Choroid plexus epithelial cell (primary cell): Measurements from ENCODE around the gene SAA1.
"Not testable (repeated sequence)": the region's sequence is repeated elsewhere in the genome, so short reads cannot be mapped to it uniquely, and the experiment has no call there.

Experiments
- DNase-seq: peaks from one replicate; pipeline ENCODE4 v3.0.0-alpha.2; 2010; ENCODE audit warnings: low read depth
- H3K4me3 ChIP-seq: 2 replicates; pipeline ENCODE4 v1.5.1; 2011; ENCODE audit warnings: low read depth, mild to moderate bottlenecking, control low read depth, low read length, moderate library complexity
- TF ChIP-seq, protein P1 (sequence below): conservative IDR thresholded peaks from 2 replicates; pipeline ENCODE4 v1.5.1; 2011; ENCODE audit warnings: low read depth, mild to moderate bottlenecking, control low read depth, inconsistent platforms, low read length, moderate library complexity

Gene SAA1

DNA sequence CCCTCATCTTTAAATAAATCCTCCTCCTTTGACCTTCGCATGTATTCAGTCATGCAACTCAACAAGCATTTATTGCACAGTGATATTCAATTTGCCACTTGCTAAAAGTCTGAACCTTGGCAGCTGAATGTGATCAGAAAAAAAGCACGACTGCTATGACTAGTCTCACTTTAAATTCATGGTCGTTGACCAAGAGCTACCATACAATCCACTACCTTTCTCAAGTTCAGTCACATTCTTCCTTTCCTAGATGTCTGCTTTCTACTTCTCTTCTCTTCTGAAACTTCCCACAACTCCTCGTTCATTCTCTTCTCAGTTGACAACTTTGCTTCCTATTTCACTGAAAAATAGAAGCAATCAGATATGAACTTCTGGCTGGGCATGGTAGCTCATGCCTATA lies 2.0 kb upstream of the SAA1 start:
- DNase-seq = no peak
- H3K4me3 ChIP-seq = no peak overlapping the region
- TF ChIP-seq, protein P1, sequence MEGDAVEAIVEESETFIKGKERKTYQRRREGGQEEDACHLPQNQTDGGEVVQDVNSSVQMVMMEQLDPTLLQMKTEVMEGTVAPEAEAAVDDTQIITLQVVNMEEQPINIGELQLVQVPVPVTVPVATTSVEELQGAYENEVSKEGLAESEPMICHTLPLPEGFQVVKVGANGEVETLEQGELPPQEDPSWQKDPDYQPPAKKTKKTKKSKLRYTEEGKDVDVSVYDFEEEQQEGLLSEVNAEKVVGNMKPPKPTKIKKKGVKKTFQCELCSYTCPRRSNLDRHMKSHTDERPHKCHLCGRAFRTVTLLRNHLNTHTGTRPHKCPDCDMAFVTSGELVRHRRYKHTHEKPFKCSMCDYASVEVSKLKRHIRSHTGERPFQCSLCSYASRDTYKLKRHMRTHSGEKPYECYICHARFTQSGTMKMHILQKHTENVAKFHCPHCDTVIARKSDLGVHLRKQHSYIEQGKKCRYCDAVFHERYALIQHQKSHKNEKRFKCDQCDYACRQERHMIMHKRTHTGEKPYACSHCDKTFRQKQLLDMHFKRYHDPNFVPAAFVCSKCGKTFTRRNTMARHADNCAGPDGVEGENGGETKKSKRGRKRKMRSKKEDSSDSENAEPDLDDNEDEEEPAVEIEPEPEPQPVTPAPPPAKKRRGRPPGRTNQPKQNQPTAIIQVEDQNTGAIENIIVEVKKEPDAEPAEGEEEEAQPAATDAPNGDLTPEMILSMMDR = no peak

DNA sequence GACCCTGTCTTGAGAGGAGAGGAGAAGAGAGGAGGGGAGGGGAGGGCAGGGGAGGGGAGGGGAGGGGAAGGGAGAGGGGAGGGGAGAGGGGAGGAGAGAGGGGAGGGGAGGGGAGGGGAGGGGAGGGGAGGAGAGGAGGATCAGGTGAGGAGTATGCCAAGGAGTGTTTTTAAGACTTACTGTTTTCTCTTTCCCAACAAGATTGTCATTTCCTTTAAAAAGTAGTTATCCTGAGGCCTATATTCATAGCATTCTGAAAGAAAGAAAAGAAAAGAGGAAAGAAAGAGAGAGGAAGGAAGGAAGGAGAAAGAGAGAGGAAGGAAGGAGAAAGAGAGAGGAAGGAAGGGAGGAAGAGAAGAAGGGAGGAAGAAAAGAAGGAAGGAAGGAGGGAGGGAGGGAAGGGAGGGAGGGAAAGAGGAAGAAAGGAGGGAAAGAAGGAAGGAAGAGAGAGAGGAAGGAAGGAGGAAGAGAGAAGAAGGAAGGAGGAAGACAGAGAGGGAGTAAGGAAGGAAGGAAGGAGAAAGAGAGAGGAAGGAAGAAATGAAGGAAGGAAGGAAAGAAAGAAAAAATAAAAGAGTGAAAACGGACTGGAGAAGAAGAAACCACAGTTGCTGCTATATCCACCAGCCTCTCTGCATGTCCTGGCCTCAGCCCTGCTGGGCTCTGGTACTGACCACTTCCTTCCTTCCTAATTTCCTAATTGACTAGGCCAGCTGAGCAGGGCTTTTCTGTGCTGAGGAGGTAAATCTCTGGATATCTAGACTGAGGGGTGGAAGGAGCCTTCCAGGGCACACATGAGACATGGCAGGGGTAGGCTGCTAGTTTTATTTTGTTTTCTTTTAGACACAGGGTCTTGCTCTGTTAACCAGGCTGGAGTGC lies 1.1 kb upstream of the SAA1 start:
- DNase-seq = no peak
- no peak overlapping the region for H3K4me3 ChIP-seq
- TF ChIP-seq, protein P1 = no peak

DNA sequence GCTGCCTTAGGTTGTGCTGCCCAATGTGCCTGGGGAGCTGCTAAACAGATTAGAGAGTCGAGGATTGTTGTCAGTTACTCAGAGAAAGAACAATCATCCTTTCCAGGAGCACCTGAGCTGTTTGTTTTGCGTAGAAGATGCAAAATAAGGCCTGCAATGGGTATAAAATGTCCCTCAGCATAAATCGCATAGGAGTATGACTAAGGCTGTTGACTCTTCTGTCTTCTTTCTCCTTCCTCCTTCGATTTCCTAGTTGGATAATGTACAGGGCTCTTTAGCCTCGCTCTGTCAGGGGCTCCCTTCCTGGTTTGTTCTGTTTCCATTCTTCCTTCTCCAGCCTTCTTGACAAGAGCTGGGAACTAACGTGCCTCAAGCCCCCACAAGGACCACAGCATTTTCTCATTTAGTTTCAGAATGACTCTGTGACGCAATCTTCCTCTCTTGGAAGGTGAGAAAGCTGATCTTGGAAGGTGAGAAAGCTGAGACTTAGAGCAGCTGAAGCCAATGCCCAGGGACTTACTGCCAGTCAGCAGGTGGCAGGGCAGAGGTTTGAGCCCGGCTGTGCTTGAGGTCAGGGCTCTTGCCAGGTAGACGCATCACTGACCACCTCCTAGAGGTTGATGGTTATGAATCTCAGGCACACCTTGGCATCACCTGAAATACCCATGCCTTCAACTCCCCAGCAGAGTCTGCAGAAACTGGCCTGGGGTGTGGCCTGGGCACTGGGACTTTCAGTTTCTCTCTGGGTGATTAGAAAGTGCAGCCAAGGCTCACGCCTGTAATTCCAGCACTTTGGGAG lies 1.5 kb downstream of the SAA1 start:
- H3K4me3 ChIP-seq, DNase-seq: not testable (repeated sequence)

DNA sequence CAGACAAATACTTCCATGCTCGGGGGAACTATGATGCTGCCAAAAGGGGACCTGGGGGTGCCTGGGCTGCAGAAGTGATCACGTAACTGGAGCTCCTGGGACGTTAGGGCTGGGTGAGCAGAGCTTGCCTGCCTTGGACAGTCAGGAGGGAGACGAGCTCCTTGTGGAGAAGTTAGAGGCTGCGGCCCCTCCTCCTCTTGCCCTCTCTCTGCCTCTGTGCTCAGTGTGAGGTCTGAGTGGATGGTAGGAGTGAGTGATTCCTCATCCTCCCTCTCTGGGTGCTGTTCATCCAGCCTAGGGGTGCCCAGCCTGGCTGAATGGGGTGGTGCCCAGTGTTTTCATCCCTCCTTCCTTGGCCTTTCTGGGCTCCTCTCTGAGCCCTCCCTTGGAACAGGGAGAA lies 3.2 kb downstream of the SAA1 start:
- DNase-seq, H3K4me3 ChIP-seq: not testable (repeated sequence)

DNA sequence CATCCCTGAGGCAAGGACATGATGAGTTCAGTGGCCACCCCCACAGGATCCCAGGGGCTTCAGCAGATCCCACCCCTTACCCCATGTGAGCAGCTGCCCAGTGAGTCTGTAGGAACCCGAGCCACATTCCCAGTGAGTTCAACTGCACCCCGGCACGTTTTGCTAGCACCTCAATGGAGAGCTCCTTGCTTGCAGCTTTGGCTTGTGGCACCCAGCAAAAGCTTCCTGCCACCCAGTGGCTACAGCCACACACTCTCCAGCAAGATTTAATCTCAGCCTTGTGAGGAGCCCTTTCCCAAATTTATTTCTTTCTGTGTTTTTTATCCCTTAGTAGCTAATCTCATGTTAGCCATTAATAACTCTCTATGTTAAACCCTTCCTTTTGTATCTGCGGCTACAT lies 4.0 kb downstream of the SAA1 start:
- DNase-seq = no peak
- TF ChIP-seq, protein P1 = peak; percentile 3
- no peak overlapping the region for H3K4me3 ChIP-seq

DNA sequence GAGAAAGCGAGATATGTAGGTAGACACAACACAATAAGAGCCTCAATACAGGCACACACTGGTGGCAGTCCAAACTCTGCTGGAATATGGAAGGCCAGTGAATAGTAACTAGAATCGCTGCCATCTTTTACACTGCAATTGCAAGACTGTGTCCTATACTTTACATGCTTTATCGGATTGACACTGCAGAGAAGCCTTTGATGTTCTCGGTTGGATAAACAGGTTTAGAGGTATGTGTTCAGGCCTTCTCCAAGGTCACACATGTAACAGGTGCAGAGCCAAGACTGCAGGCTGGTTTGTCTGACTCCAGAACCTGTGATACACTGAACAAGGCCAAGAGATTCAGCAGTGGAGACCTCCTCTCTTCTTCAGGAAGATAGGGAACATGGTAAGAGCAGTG lies 5.1 kb downstream of the SAA1 start:
- DNase-seq = no peak
- TF ChIP-seq, protein P1 = no peak

DNA sequence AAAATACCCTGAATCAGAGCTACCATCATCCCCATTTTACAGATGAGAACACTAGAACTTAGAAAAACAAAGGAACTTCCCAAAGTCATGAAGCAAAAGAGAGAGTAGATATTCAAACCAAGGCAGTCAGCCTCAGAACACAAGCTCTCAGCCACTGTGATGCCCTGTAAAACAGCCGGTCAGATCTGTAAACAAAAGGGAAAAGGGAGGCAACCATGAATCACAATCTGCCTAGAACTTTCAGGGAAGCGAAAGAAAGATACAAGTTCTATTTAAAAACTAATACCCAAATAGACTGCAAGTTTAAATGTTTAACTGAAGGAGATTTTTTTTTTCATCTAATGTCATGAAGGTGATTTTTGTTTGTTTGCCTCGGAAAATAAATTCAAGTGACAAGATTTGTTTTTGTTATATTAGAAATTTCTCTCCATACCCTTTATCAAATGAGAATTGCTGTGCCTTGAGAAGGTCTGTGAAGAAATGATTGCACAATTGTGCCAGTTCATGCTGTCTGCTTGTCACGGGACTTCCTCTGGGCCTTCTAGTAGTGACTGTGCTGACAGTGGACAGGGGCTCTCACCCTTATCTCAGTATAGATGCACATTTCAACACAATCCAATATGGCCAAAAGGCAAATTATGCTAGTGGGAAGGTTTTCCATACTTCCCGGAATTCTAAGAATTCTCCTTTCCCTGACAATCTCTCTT lies 11.7 kb downstream of the SAA1 start:
- H3K4me3 ChIP-seq = no peak overlapping the region
- TF ChIP-seq, protein P1 = no peak
- DNase-seq = peak; percentile 7

More for the DNA sequence above, 5.1 kb downstream of the SAA1 start:
- H3K4me3 ChIP-seq = no peak overlapping the region
